ENCODE data around the gene SULT1A4.
"Not testable (repeated sequence)": the region's sequence is repeated elsewhere in the genome, so short reads cannot be mapped to it uniquely, and the experiment has no call there.

Gene SULT1A4

GRCh38 chr16:29459706-29460646 lies at the start of gene SULT1A4:
TSS of gene SULT1A4 (plus strand) at chr16:29459913. CDS start at chr16:29461386, 1,473 bp downstream.
- not testable (repeated sequence) for DNase-seq

- DNase-seq = not testable (repeated sequence)
Observed at GRCh38 chr16:29423587-29423986, 36.1 kb upstream of the SULT1A4 start.

- not testable (repeated sequence) for DNase-seq
Observed at GRCh38 chr16:29425390-29425789, 34.3 kb upstream of the SULT1A4 start.

- DNase-seq = not testable (repeated sequence)
Observed at GRCh38 chr16:29453754-29454153, 6.0 kb upstream of the SULT1A4 start.

- not testable (repeated sequence) for DNase-seq
Observed at GRCh38 chr16:29454269-29454668, 5.4 kb upstream of the SULT1A4 start, which contains the start of the genes BOLA2 and SLX1B. TSS of gene BOLA2 (minus strand) at chr16:29454351. CDS start at chr16:29454253, 98 bp downstream. TSS of gene SLX1B (plus strand) at chr16:29454533.

GRCh38 chr16:29454828-29455227 lies 4.9 kb upstream of the SULT1A4 start:
- not testable (repeated sequence) for DNase-seq

- not testable (repeated sequence) for DNase-seq
Observed at GRCh38 chr16:29457660-29458059, 2.1 kb upstream of the SULT1A4 start.

- DNase-seq = not testable (repeated sequence)
Observed at GRCh38 chr16:29460647-29461030, 926 bp downstream of the SULT1A4 start.

GRCh38 chr16:29465985-29466824 lies 6.5 kb downstream of the SULT1A4 start:
- DNase-seq = not testable (repeated sequence)

- DNase-seq = not testable (repeated sequence)
Observed at GRCh38 chr16:29466904-29467303, 7.2 kb downstream of the SULT1A4 start.

- not testable (repeated sequence) for DNase-seq
Observed at GRCh38 chr16:29467654-29468366, 8.1 kb downstream of the SULT1A4 start.

GRCh38 chr16:29469660-29470059 lies 9.9 kb downstream of the SULT1A4 start:
- peak; percentile 5 for DNase-seq

GRCh38 chr16:29472065-29472464 lies 12.4 kb downstream of the SULT1A4 start:
- DNase-seq = not testable (repeated sequence)

- DNase-seq = peak; percentile 9
Observed at GRCh38 chr16:29482276-29482675, 22.6 kb downstream of the SULT1A4 start.

- not testable (repeated sequence) for DNase-seq
Observed at GRCh38 chr16:29506308-29506707, 46.6 kb downstream of the SULT1A4 start, which contains the start of gene NPIPB12. TSS of gene NPIPB12 (minus strand) at chr16:29506408.
